SW 1271 (cell line): ENCODE measurements around the gene CTBS.

ENCODE experiments used
- DNase-seq, 2 experiments: peaks; one replicate each; lab custom pipeline; 2025; lab: John Stamatoyannopoulos, UW

The CTBS gene

GRCh38 chr1:84506002-84506728 is 68.1 kb downstream of the CTBS start, which contains the start of the genes GNG5 and SPATA1:
Gene GNG5 (minus strand): TSS chr1:84506581. CDS start chr1:84506091, 490 bp downstream.
Gene SPATA1 (plus strand): TSS chr1:84506386. CDS start chr1:84516360, 9,974 bp downstream.
- peak; percentile 83 to 90 for DNase-seq

- DNase-seq, result peak in 1 of 2 experiments; percentile 42
These were observed 68.7 kb downstream of the CTBS start for GRCh38 chr1:84505493-84506001.

- DNase-seq, result peak in 1 of 2 experiments; percentile 27
These were observed 69.4 kb downstream of the CTBS start for GRCh38 chr1:84504580-84505492.

- no peak for DNase-seq
These were observed 71.3 kb downstream of the CTBS start for GRCh38 chr1:84502927-84503326.
